GM12865 (cell line): ENCODE measurements around the gene OR5D18.

ENCODE experiments used
- DNase-seq: peaks from one replicate; pipeline ENCODE4 v3.0.0; 2010; ENCODE audit warnings: low read depth
- H3K4me3 ChIP-seq: 2 replicates; pipeline ENCODE4 v1.5.1; 2011; ENCODE audit warnings: mild to moderate bottlenecking, low read depth, low read length, control low read depth
- TF ChIP-seq, protein P1 (sequence below): IDR thresholded peaks from 2 replicates; pipeline ENCODE4 v1.5.1; 2011; ENCODE audit warnings: low read length, control low read depth, low read depth, inconsistent platforms; ENCODE audit not compliant: insufficient read depth; ENCODE audit errors: missing control alignments

Gene OR5D18

GRCh38 chr11:55819330-55819729 is at the start of gene OR5D18:
TSS of gene OR5D18 (plus strand) at chr11:55819630. CDS start at chr11:55819630, 0 bp downstream.
- DNase-seq = no peak
- TF ChIP-seq, protein P1, sequence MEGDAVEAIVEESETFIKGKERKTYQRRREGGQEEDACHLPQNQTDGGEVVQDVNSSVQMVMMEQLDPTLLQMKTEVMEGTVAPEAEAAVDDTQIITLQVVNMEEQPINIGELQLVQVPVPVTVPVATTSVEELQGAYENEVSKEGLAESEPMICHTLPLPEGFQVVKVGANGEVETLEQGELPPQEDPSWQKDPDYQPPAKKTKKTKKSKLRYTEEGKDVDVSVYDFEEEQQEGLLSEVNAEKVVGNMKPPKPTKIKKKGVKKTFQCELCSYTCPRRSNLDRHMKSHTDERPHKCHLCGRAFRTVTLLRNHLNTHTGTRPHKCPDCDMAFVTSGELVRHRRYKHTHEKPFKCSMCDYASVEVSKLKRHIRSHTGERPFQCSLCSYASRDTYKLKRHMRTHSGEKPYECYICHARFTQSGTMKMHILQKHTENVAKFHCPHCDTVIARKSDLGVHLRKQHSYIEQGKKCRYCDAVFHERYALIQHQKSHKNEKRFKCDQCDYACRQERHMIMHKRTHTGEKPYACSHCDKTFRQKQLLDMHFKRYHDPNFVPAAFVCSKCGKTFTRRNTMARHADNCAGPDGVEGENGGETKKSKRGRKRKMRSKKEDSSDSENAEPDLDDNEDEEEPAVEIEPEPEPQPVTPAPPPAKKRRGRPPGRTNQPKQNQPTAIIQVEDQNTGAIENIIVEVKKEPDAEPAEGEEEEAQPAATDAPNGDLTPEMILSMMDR = no peak
- no peak within 1 kb of the TSS for H3K4me3 ChIP-seq

- TF ChIP-seq, protein P1 = no peak
- DNase-seq = no peak
- no peak within 1 kb of the TSS for H3K4me3 ChIP-seq
These were observed 46.3 kb upstream of the OR5D18 start, which contains the start of gene OR5D13 for GRCh38 chr11:55773138-55773537. TSS of gene OR5D13 (plus strand) at chr11:55773438. CDS start at chr11:55773438, 0 bp downstream.

DNA sequence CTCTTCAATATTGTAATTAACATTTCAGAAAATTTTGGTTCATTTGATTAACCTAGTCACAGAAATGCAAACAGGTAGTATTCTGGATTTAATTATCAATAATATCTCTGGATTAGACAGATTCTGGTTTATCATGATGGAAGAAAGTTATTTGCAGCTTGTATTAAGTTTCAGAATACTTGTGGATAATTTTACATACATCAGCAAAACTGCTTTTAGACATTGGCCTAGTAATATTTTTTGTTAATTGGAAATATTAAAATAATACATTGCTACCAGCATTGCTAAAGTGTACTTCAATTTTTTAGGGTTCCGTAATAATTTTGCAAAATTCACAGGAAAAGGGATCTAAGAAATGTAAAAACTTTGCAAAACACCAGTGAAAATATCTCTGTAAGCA is 27.8 kb upstream of the OR5D18 start:
- TF ChIP-seq, protein P1 = no peak
- no peak overlapping the region for H3K4me3 ChIP-seq
- no peak for DNase-seq

- TF ChIP-seq, protein P1 = no peak
- no peak overlapping the region for H3K4me3 ChIP-seq
- DNase-seq = no peak
These were observed 26.1 kb upstream of the OR5D18 start for GRCh38 chr11:55793321-55793720.

GRCh38 chr11:55795256-55795655 is 24.2 kb upstream of the OR5D18 start, which contains the start of gene OR5D14:
TSS of gene OR5D14 (plus strand) at chr11:55795556. CDS start at chr11:55795556, 0 bp downstream.
- H3K4me3 ChIP-seq = no peak within 1 kb of the TSS
- DNase-seq = no peak

GRCh38 chr11:55806248-55806647 is 13.2 kb upstream of the OR5D18 start:
- no peak for DNase-seq
- TF ChIP-seq, protein P1 = no peak
- H3K4me3 ChIP-seq = no peak overlapping the region

More at GRCh38 chr11:55795256-55795655, 24.2 kb upstream of the OR5D18 start, which contains the start of gene OR5D14:
- TF ChIP-seq, protein P1 = no peak

DNA sequence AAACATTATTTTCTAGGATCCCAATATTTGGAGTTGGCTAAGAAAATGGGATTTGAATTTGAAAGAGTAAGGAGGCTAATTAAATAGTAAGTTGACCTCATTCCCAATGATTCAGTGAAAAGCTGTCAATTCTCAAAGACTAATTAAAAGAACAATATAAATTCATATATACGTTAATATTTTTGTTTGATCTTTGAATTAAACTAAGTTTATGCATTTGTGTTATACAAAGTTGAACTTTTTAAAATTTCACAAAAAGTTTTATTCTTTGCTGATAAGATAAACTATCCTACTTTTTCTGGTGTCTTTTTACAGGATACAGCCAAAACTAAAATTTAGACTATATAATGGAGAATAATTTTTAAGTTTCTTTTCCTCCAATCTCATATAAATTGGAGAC is 8.4 kb upstream of the OR5D18 start, which contains the start of gene OR5L1:
OR5L1 (plus strand) TSS at position 301 of the 400 bp plus-strand sequence. CDS start 100 bp downstream, outside the sequence.
- TF ChIP-seq, protein P1 = no peak
- no peak for DNase-seq
- H3K4me3 ChIP-seq = no peak within 1 kb of the TSS
